ENCODE data around the gene ZNF8. TPM values are rescaled to one million over a fixed set of nuclear protein-coding genes. Genes with fewer than 3 reads are reported as not detected.
A peak's percentile ranks its signal among the peaks of the same experiment; 100 is the strongest.
"Not testable (repeated sequence)": the region's sequence is repeated elsewhere in the genome, so short reads cannot be mapped to it uniquely, and the experiment has no call there.

ZNF8 gene
- total RNA-seq, 1 donor from 2014 or later, result 5.3 TPM

DNA sequence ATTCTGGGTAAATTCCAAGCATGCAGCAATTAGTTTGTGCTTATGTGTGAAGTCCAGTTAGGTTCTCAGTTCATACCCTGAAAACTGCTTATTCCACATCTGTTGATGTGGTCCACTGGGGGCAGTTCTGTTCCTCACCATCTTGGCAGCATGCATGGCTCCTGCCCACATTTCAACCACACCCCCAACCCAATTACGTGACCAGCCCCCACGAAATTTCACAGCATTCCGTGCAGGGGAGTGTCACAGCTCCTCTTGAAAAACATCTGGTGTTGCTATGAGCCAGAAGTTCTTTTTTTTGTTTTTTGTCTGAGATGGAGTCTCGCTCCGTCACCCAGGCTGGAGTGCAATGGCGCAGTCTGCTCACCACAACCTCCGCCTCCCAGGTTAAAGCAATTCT, 17.3 kb downstream of the ZNF8 start:
- DNase-seq (ENCODE audit: low spot score), result no peak

DNA sequence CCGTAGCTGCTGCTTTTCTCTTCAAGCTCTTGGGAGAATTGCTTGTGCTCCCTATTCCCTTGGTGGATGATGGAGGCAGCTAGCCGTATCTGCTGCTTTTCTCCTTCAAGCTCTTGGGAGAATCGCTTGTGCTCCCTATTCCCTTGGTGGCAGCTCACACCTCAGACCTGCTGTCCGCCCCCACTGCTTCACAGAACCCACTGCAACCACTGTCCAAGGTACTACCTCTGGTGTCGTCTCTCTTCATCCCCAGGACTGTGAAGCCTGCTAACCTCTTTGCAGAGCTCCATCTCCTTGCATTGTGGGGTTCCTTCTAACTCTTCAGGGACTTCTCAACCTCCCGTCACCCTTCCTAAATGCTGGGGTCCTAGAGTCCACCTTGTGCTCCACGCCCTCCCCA, 21.9 kb downstream of the ZNF8 start:
- no peak for DNase-seq (ENCODE audit: low spot score)

DNA sequence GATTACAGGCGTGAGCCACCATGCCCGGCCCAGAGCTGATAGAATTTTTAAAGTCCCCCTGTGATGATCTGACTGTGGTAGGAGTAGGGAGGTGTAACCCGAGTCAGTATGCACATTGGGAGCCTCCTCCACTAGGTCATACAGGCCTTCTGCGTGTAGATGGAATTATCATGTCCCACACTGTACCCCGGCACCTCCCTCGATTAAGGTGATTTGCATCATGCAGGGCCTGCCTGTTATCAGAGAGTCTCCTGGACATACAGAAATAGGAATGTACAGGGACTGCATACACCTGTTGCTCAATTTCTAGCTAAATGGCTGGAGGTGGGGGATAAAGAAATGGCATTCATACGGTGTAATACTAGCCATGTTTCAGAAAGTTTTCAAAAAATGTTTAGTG, 25.5 kb downstream of the ZNF8 start:
- DNase-seq (ENCODE audit: low spot score), result no peak

DNA sequence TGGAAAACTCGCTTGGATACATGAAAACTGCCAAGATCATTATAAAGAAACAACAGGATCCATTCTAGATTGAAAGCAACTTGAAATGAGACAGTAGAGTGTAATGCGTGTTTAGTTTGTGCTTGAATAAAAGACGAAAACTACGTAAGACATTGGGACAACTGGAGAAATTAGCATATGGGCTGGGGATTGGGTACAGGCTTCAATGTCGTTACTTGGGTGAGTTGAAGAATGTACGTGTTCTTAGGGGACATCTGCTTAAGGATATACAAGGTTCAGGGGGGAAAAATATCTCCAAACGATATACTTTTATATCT, 26.0 kb downstream of the ZNF8 start:
- no peak for DNase-seq (ENCODE audit: low spot score)

DNA sequence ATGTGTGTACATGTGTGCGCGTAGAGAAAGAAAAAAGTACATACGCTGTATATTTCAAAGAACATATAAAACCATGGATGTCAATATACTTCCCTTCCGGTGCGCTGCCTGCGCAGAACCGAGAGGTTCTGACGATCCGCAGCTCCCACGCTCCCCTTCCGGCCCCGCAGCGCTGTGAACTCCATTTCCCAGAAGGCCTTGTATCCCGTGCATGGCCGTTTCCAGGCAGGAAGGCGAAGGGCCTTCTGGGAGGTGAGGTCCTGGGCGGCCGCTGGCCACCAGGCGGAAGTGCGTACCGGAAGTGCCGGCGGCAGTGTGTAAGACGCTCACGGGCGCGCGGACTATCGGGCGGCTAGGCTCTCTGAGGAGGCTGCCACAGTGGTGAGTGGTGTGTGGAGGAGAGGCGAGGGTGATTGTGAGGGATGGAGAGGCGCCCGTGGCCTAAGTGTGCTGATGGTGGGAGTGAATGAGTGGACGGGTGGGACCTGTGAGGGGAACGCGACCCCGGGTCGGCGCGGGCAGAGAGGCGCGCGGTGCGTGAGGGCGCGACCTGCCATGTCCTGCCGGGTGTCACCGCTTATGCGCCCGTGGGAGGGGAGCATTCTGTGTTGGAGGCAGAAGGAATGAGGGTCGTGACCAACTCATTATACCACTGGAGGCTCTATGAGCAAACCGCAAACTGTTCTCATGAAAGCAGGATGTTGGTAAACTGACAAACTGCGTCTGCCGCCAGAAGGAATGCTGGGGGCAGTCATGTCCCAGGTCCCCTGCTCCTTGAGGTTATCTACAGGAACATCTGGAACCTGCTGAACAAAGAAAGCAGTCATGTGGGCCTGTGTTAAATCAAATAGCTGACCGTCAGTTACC, 26.5 kb downstream of the ZNF8 start, which contains the start of gene ERVK3-1:
ERVK3-1 (plus strand) TSS at position 313 of the 867 bp plus-strand sequence. CDS start 6,792 bp downstream, outside the sequence.
- peak; percentile 99 for DNase-seq (ENCODE audit: low spot score)

DNA sequence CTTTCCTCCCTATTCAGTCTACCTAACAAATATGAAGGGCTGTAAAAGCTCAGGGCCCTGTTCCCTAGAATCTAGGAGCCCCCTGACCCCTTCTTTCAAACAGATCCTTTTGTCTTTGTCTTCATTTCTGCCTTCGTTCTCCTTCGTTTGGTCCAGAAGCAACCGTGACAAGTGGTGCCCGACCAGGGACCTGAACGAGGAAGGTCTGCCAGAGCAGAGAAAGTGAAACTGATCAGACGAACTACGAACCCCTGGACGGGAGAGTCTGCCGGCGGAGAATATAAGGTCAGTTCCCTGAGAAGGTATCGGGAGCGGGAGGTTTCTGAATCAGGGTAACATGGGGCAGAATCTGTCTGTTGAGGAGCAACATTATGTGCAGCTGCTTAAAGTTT, 27.2 kb downstream of the ZNF8 start:
- no peak for DNase-seq (ENCODE audit: low spot score)

- no peak for DNase-seq (ENCODE audit: low spot score)
Measured at GRCh38 chr19:58307736-58308135, 29.0 kb downstream of the ZNF8 start.

- not testable (repeated sequence) for DNase-seq (ENCODE audit: low spot score)
Measured at GRCh38 chr19:58310685-58311084, 31.9 kb downstream of the ZNF8 start.

GRCh38 chr19:58311345-58311865, 32.6 kb downstream of the ZNF8 start:
- no peak for DNase-seq (ENCODE audit: low spot score)

- no peak for DNase-seq (ENCODE audit: low spot score)
Measured at GRCh38 chr19:58315580-58315979, 36.8 kb downstream of the ZNF8 start.

- DNase-seq (ENCODE audit: low spot score), result peak; percentile 33
Measured at GRCh38 chr19:58317476-58318072, 38.8 kb downstream of the ZNF8 start.

GRCh38 chr19:58318297-58318696, 39.5 kb downstream of the ZNF8 start:
- no peak for DNase-seq (ENCODE audit: low spot score)

GRCh38 chr19:58319241-58319640, 40.5 kb downstream of the ZNF8 start:
- no peak for DNase-seq (ENCODE audit: low spot score)

DNA sequence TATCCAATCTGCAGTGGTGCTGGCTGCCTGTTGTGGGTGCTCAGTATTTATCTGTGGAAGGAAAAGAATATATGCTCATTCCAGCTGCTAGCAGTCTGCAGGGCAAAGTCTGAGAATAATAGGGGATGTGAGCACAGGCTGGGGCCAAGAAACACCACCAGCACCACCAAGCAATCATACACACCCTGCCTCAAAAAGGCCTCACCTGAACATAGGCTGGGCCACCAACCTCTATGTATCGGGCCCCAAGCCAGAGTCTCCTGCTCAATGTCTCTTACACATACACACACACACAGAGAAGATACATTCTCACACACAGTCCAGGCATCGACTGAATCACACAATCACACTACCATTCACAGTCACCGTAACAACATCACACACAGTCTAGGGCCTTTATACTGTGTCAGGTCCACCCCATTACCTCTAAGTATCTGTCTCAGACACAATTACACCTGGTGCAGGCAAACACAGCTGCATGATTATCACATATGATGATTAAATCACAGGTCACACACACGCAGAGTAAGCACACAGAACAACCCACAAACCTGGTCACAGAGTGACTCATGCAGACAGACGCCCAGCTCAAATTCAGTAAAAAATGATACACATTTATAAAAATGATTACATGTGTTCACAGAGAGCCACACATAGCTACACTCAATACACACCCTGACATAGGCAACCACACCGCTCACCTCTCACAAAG, 46.7 kb downstream of the ZNF8 start:
- DNase-seq (ENCODE audit: low spot score), result no peak

DNA sequence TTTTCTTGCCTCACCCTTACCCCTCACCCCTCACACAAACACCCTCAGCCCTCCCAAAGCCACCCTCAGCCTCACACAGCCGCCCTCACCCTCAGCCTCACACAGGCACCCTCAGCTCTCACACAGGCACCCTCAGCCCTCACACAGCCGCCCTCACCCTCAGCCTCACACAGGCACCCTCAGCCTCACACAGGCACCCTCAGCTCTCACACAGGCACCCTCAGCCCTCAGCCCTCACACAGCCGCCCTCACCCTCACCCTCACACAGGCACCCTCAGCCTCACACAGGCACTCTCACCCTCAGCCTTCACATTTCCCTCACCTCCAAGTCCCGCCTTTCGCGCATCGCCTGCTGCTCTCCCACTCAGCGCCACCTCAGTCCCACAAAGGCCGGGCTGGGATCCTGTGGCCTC, 47.8 kb downstream of the ZNF8 start:
- DNase-seq (ENCODE audit: low spot score), result no peak

GRCh38 chr19:58326914-58327726, 48.4 kb downstream of the ZNF8 start, which contains the start of gene ZSCAN22:
Gene ZSCAN22, plus strand, starts transcription at chr19:58326994. Its CDS starts 7,809 bp downstream, at chr19:58334803.
- peak; percentile 98 for DNase-seq (ENCODE audit: low spot score)

GRCh38 chr19:58328999-58329398, 50.2 kb downstream of the ZNF8 start:
- no peak for DNase-seq (ENCODE audit: low spot score)

DNA sequence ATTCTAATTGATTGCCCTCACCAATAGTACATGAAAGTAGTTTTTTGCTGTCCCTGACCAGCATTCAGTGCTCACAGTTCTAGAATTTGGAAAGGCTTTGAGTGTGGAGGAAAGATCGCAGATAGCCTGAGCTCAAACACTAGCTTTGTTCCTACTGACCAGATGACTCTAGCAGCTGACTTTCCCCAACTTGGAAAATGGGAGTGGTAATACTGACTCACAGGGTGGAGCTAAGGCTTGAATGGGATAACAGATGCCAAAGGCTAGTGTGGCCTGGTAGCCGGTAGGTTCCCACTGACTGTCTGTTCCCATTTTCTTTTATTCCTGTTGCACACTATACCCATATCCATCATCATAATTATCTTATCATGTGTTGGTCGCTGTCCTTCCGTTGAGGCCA, 51.7 kb downstream of the ZNF8 start:
- DNase-seq (ENCODE audit: low spot score), result no peak

DNA sequence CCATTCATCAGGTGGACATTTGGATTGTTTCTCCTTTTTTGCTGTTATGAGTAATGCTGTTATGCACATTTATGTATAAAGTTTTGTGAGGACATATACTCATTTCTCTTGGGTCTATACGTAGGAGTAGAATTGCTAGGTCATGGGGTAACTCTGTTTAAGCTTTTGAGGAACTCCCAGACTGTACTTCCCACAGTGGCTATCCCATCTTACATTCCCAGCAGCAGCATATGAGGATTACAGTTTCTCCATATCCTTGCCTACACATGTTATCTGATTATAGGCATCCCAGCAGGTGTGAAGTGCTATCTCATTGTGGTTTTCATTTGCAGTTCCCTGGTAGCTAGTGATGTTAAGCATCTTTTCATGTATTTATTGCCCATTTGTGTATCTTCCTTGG, 53.9 kb downstream of the ZNF8 start:
- DNase-seq (ENCODE audit: low spot score), result no peak

DNA sequence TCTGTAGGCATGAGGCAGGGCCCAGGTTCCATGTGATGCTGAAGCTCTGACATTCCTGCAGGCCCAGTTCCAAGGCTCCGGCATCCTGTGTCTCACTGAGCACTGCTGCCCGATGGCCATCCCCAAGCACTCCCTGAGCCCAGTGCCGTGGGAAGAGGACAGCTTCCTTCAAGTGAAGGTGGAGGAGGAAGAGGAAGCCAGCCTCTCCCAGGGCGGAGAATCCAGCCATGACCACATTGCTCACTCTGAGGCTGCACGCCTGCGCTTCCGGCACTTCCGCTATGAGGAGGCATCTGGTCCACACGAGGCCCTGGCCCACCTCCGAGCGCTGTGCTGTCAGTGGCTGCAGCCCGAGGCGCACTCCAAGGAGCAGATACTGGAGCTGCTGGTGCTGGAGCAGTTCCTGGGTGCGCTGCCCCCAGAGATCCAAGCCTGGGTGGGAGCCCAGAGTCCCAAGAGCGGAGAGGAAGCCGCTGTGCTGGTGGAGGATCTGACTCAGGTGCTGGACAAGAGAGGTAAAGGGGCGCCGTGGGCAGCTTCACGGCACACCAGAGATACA, 56.0 kb downstream of the ZNF8 start:
- DNase-seq (ENCODE audit: low spot score), result no peak

DNA sequence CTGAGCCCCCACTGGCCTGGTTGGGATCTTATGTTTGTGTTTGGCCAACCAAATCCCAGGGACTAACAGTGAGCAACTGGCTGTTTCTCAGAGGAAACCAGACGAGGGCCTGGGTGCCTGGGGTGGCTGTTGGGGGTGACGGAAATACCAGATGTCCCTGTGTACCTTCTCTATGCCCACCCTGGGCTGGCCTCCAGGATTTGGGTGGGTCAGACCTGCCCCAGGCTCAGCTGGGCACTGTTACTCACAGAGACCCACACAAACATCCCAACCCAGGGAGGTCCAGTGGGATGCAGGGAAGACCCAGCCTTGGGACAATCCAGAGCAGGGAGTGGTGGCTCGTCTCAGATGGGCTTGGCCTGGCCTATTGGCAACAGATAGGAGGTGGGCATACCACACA, 56.9 kb downstream of the ZNF8 start:
- DNase-seq (ENCODE audit: low spot score), result no peak

All from umbilical cord (tissue), 2 donors.